ENCODE data around the gene SLC18B1. TPM values are rescaled to one million over a fixed set of nuclear protein-coding genes. Genes with fewer than 3 reads are reported as not detected.

Gene SLC18B1
- total and polyA plus RNA-seq, 2 of the 13 experiments (the other 11 are each of a cell fraction or from before 2014, with no cell fraction given), result 11.4 to 13.8 TPM

DNA sequence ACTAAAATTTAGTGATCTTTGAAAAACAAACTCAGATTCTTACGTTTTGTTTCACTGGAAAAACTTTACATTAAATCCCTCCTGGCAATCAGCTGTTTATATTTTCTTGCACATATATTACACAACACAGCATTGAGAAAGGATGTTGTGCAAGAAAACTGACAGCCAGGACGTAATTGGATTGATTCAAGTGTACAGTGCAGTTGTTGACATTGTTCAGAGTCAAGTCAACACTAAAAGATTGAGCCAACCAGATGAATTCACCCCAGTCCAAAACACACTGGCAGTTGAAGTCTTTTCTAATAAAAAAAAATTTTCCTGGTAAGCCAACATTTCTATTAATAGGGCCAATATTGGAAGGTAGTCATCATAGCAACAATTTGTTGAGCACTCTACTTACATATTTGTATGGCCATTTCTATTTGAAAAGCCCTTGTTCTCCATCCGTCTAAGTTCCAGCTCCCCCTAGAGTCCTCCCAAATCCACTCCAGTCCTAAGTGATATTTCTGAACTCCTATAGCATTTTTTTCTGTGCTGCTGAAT lies 63.7 kb downstream of the SLC18B1 start (continued):
- no peak for TF ChIP-seq NFAT5 (CRISPR knock-in tag; IDR thresholded peaks at IDR 0.05)
- no peak for TF ChIP-seq ZNF883 (CRISPR knock-in tag; IDR thresholded peaks at IDR 0.05; ENCODE audit: not compliant biosample characterization)
- peak; percentile 93 for TF ChIP-seq HHEX (CRISPR knock-in tag; IDR thresholded peaks at IDR 0.05)
- no peak for TF ChIP-seq PAWR (CRISPR knock-in tag; IDR thresholded peaks at IDR 0.05; ENCODE audit: borderline replicate concordance)
- TF ChIP-seq, protein P1, sequence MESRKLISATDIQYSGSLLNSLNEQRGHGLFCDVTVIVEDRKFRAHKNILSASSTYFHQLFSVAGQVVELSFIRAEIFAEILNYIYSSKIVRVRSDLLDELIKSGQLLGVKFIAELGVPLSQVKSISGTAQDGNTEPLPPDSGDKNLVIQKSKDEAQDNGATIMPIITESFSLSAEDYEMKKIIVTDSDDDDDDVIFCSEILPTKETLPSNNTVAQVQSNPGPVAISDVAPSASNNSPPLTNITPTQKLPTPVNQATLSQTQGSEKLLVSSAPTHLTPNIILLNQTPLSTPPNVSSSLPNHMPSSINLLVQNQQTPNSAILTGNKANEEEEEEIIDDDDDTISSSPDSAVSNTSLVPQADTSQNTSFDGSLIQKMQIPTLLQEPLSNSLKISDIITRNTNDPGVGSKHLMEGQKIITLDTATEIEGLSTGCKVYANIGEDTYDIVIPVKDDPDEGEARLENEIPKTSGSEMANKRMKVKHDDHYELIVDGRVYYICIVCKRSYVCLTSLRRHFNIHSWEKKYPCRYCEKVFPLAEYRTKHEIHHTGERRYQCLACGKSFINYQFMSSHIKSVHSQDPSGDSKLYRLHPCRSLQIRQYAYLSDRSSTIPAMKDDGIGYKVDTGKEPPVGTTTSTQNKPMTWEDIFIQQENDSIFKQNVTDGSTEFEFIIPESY (CRISPR knock-in tag; IDR thresholded peaks at IDR 0.05), result 0 out of 2 replicates have a peak, but pooled peaks have one; percentile 58
- peak; percentile 75 for TF ChIP-seq ZNF543 (CRISPR knock-in tag; IDR thresholded peaks at IDR 0.05)
- TF ChIP-seq ZNF18 (CRISPR knock-in tag; IDR thresholded peaks at IDR 0.05; ENCODE audit: insufficient replicate concordance), result peak; percentile 69
- TF ChIP-seq GPN1 (CRISPR knock-in tag; IDR thresholded peaks at IDR 0.05; ENCODE audit: borderline replicate concordance), result no peak
- peak; percentile 98 for TF ChIP-seq HMG20A (CRISPR knock-in tag; IDR thresholded peaks at IDR 0.05; ENCODE audit: borderline replicate concordance)
- no peak for TF ChIP-seq ZFP37 (CRISPR knock-in tag; IDR thresholded peaks at IDR 0.05; ENCODE audit: borderline replicate concordance)
- TF ChIP-seq, protein P2, sequence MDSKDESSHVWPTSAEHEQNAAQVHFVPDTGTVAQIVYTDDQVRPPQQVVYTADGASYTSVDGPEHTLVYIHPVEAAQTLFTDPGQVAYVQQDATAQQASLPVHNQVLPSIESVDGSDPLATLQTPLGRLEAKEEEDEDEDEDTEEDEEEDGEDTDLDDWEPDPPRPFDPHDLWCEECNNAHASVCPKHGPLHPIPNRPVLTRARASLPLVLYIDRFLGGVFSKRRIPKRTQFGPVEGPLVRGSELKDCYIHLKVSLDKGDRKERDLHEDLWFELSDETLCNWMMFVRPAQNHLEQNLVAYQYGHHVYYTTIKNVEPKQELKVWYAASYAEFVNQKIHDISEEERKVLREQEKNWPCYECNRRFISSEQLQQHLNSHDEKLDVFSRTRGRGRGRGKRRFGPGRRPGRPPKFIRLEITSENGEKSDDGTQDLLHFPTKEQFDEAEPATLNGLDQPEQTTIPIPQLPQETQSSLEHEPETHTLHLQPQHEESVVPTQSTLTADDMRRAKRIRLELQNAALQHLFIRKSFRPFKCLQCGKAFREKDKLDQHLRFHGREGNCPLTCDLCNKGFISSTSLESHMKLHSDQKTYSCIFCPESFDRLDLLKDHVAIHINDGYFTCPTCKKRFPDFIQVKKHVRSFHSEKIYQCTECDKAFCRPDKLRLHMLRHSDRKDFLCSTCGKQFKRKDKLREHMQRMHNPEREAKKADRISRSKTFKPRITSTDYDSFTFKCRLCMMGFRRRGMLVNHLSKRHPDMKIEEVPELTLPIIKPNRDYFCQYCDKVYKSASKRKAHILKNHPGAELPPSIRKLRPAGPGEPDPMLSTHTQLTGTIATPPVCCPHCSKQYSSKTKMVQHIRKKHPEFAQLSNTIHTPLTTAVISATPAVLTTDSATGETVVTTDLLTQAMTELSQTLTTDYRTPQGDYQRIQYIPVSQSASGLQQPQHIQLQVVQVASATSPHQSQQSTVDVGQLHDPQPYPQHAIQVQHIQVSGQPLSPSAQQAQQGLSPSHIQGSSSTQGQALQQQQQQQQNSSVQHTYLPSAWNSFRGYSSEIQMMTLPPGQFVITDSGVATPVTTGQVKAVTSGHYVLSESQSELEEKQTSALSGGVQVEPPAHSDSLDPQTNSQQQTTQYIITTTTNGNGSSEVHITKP (CRISPR knock-in tag; IDR thresholded peaks at IDR 0.05; ENCODE audit: low read depth), result peak; percentile 62; the same call in 1 of the 2 replicates
- no peak for TF ChIP-seq CHCHD3 (CRISPR knock-in tag; IDR thresholded peaks at IDR 0.05)
- TF ChIP-seq RNF2 (conservative IDR thresholded peaks at IDR 0.05; ENCODE audit: low read depth), result peak; percentile 59; the same call in 1 of the 2 replicates
- TF ChIP-seq KLF13 (CRISPR knock-in tag; IDR thresholded peaks at IDR 0.05), result no peak
- TF ChIP-seq GABPB1 (CRISPR knock-in tag; IDR thresholded peaks at IDR 0.05), result peak; percentile 57
- TF ChIP-seq GTF3A (CRISPR knock-in tag; conservative IDR thresholded peaks at IDR 0.05), result no peak
- 0 out of 2 replicates have a peak, but pooled peaks have one; percentile 75 for TF ChIP-seq ZNF34 (CRISPR knock-in tag; IDR thresholded peaks at IDR 0.05; ENCODE audit: borderline replicate concordance)

Data from HepG2 (cell line).